Activated B cell treated with CpG ODN at 0.5 μM for 24 hours (primary cell): Measurements from ENCODE around the gene ZNF141. TPM values are rescaled to one million over a fixed set of nuclear protein-coding genes. Genes with fewer than 3 reads are reported as not detected.
"Not testable (repeated sequence)": the region's sequence is repeated elsewhere in the genome, so short reads cannot be mapped to it uniquely, and the experiment has no call there.

Experiments used
- ATAC-seq: fragments of 200-7000 bp; cut with Tn5 transposase; one replicate; pipeline ENCODE4 v1.10.0; 2021; ENCODE audit warnings: low read depth, mild to moderate bottlenecking, moderate library complexity
- CTCF ChIA-PET: fragments of 350-600 bp; sonication (Branson Sonifier 250); formaldehyde crosslinking; loops from one replicate; lab custom pipeline; 2021; ENCODE audit warnings: antibody characterized with exemption; lab: Charles Lee
- POLR2A ChIA-PET: fragments of 350-600 bp; sonication (Branson Sonifier 250); formaldehyde crosslinking; loops from one replicate; lab custom pipeline; 2021; ENCODE audit warnings: antibody characterized with exemption; lab: Charles Lee
- DNase-seq: peaks from one replicate; pipeline ENCODE4 v3.0.0; 2022
- H3K27ac Mint-ChIP-seq: one replicate; pipeline ENCODE4 v1.8.0; 2020; ENCODE audit warnings: mixed read lengths
- H3K27me3 Mint-ChIP-seq: one replicate; pipeline ENCODE4 v1.8.0; 2021; ENCODE audit warnings: mixed read lengths
- H3K36me3 Mint-ChIP-seq: one replicate; pipeline ENCODE4 v1.8.0; 2021; ENCODE audit warnings: low read depth, mixed read lengths
- H3K4me1 Mint-ChIP-seq: one replicate; pipeline ENCODE4 v1.8.0; 2021; ENCODE audit warnings: mixed read lengths
- H3K4me3 Mint-ChIP-seq: one replicate; pipeline ENCODE4 v1.8.0; 2020; ENCODE audit warnings: mild to moderate bottlenecking, mixed read lengths
- H3K9me3 Mint-ChIP-seq: one replicate; pipeline ENCODE4 v1.8.0; 2020; ENCODE audit warnings: mixed read lengths
- CTCF ChIP-seq: fragments of 200-600 bp; IDR thresholded peaks from one replicate; pipeline ENCODE4 v1.8.0; 2022; ENCODE audit warnings: antibody characterized with exemption, mild to moderate bottlenecking
- intact Hi-C: fragments of 100-400 bp; cut with micrococcal nuclease; formaldehyde crosslinking; loops from one replicate; pipeline ENCODE4 v1.15.1; 2024
- total RNA-seq: library from RNA; stranded (reverse); gene quantifications from 2 replicates; pipeline ENCODE4 v1.2.3, GENCODE V29; 2022

Gene ZNF141
- total RNA-seq: 36.9 and 47.8 TPM in 2 replicates

- no peak for TF ChIP-seq CTCF
- peak; percentile 92 for ATAC-seq
- CTCF ChIA-PET: no interaction called here
- H3K27me3 Mint-ChIP-seq: no peaks in the 10 kb centered on the region
- peaks cover 16% of the 10 kb centered on the region for H3K9me3 Mint-ChIP-seq
- peak; percentile 78 for DNase-seq
- H3K27ac Mint-ChIP-seq: peak within 1 kb of the TSS; percentile 99
- intact Hi-C loops: loop anchor here (1.0 to 10.0 kb wide), 10 partner anchors 31 to 1347 kb away; partner anchors contain the start of genes ATP5ME, FAM53A, IDUA and MYL5
- peaks cover 38% of the 10 kb centered on the region for H3K4me1 Mint-ChIP-seq
- H3K36me3 Mint-ChIP-seq: peaks cover 46% of the 10 kb centered on the region
- POLR2A ChIA-PET: interaction anchor here (0.7 to 2.4 kb wide), 9 partner anchors 9 to 444 kb away, joined by 3 to 12 read pairs (median 7); partner anchors contain the start of genes ATP5ME, MYL5 and ZNF718
- H3K4me3 Mint-ChIP-seq: peak within 1 kb of the TSS; percentile 100
Measured at GRCh38 chr4:337143-337931, at the start of gene ZNF141. Gene ZNF141 (plus strand): TSS chr4:337814. CDS start chr4:337984, 170 bp downstream.

DNA sequence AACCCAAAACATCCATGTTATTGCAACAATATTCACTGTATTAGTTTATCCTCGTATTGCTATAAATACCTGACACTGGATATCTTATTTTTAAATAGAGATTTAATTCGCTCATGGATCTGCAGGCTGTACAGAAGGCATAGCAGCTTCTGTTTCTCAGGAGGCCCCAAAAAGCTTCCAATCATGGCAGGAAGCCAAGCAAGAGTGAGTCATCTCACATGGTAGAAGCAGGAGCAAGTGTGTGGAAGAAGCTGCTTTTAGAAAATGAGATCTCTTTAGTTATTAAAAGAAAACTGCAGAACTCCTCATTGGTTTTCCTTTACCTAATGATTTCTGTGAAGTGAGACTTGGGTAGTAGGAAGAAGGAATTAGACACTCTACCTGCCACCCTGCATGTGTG is 48.7 kb upstream of the ZNF141 start:
- DNase-seq (no peak), ATAC-seq (no peak)
- Mint-ChIP-seq H3K36me3 (no peaks in the 10 kb centered on the region), H3K4me1 (no peaks in the 10 kb centered on the region), H3K27ac (no peak overlapping the region), H3K4me3 (no peak overlapping the region), H3K9me3 (peaks cover 27% of the 10 kb centered on the region), H3K27me3 (no peaks in the 10 kb centered on the region)
- ChIA-PET CTCF (no interaction called here), POLR2A (no interaction called here)
- intact Hi-C loops: no loop called here
- no peak for TF ChIP-seq CTCF

GRCh38 chr4:294732-295131 is 42.9 kb upstream of the ZNF141 start:
- no peaks in the 10 kb centered on the region for H3K36me3 Mint-ChIP-seq
- ChIA-PET CTCF (no interaction called here), POLR2A (no interaction called here)
- peaks cover 26% of the 10 kb centered on the region for H3K9me3 Mint-ChIP-seq
- no peaks in the 10 kb centered on the region for H3K4me1 Mint-ChIP-seq
- DNase-seq (no peak), ATAC-seq (no peak)
- intact Hi-C loops: no loop called here
- no peak for TF ChIP-seq CTCF
- no peaks in the 10 kb centered on the region for H3K27me3 Mint-ChIP-seq
- no peak overlapping the region for H3K27ac Mint-ChIP-seq
- H3K4me3 Mint-ChIP-seq: no peak overlapping the region

DNA sequence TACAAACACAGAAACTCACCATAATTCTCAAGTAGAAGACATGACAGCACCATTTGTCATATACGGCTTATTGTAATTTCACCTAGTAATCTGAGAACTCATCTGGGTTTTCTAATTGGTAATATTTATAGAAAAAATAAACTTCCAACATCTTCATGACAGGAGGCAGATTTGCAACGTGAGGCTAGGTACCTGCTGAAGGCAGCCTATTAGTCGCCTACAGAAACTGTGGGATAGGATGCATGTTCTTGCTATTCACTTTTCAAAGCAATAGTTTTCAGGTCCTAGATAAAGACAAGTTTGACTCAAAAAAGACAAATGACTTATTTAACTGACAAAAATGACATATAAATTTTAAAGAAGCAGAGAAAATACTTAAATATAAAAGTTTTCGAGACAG is 35.2 kb upstream of the ZNF141 start:
- Mint-ChIP-seq H3K4me3 (no peak overlapping the region), H3K9me3 (peaks cover 33% of the 10 kb centered on the region), H3K27ac (no peak overlapping the region), H3K27me3 (peaks cover 5% of the 10 kb centered on the region), H3K36me3 (peaks cover 8% of the 10 kb centered on the region), H3K4me1 (peaks cover 14% of the 10 kb centered on the region)
- ChIA-PET POLR2A (no interaction called here), CTCF (no interaction called here)
- no peak for TF ChIP-seq CTCF
- DNase-seq: no peak
- no peak for ATAC-seq
- intact Hi-C loops: no loop called here

DNA sequence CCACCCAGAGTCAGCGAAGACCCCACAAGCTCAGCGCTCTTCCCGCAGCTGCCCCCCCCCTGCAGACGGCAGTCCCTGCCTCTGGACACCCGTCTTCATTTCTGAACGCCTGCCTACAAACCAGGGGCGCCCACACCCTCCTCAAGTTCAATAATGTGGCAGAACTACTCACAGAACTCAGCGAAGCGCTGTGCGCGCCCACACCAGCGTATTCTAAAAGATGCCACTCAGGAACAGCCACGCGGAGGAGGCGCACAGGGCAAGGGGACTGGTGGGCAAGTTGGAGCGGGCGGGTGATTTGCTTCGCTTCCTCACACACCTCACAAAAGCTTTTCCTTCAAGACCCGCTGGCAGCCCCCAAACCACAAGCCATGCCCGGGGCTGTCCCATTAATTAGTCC is 33.1 kb upstream of the ZNF141 start:
- CTCF ChIA-PET, DNase-seq, H3K27me3 Mint-ChIP-seq, intact Hi-C loops, H3K4me3 Mint-ChIP-seq, POLR2A ChIA-PET, H3K27ac Mint-ChIP-seq, ATAC-seq: not testable (repeated sequence)
- peaks cover 18% of the 10 kb centered on the region for H3K4me1 Mint-ChIP-seq
- peaks cover 23% of the 10 kb centered on the region for H3K9me3 Mint-ChIP-seq
- H3K36me3 Mint-ChIP-seq: peaks cover 11% of the 10 kb centered on the region
